Thymus (tissue), 11 donors: ENCODE data around the gene SLC17A9. TPM values are rescaled to one million over a fixed set of nuclear protein-coding genes. Genes with fewer than 3 reads are reported as not detected.
"Not testable (repeated sequence)": the region's sequence is repeated elsewhere in the genome, so short reads cannot be mapped to it uniquely, and the experiment has no call there.

Source experiments
- DNase-seq, 9 donors: peaks; one replicate each; pipeline ENCODE4 v3.0.0-alpha.2; 2013; ENCODE audit warnings: low spot score in 9 of 9, low read depth in 6 of 9, missing footprints in 1 of 9
- H3K27ac ChIP-seq, 2 donors: one replicate each; pipeline ENCODE4 v1.5.1; 2013; ENCODE audit warnings: control low read depth in 1 of 2, low read depth in 1 of 2, low read length in 1 of 2, mild to moderate bottlenecking in 1 of 2, moderate library complexity in 1 of 2
- H3K27me3 ChIP-seq, 2 donors: one replicate each; pipeline ENCODE4 v1.5.1; 2013; ENCODE audit warnings: low read length in 1 of 2; ENCODE audit not compliant: control insufficient read depth in 2 of 2, insufficient read depth in 1 of 2
- H3K36me3 ChIP-seq, 2 donors: one replicate each; pipeline ENCODE4 v1.5.1; 2013; ENCODE audit warnings: low read length in 1 of 2, mild to moderate bottlenecking in 1 of 2, moderate library complexity in 1 of 2; ENCODE audit not compliant: control insufficient read depth in 2 of 2, insufficient read depth in 2 of 2
- H3K4me1 ChIP-seq, 2 donors: one replicate each; pipeline ENCODE4 v1.5.1; 2013; ENCODE audit warnings: low read length in 2 of 2; ENCODE audit not compliant: control insufficient read depth in 2 of 2, insufficient read depth in 2 of 2
- H3K4me3 ChIP-seq, 2 donors: one replicate each; pipeline ENCODE4 v1.5.1; 2013; ENCODE audit warnings: low read length in 2 of 2, control low read depth in 1 of 2, mild to moderate bottlenecking in 1 of 2
- H3K9me3 ChIP-seq, 2 donors: one replicate each; pipeline ENCODE4 v1.5.1; 2013; ENCODE audit warnings: low read length in 1 of 2, mild to moderate bottlenecking in 1 of 2; ENCODE audit not compliant: control insufficient read depth in 2 of 2, insufficient read depth in 1 of 2
- WGBS: extraction: QIAGEN DNeasy Blood & Tissue Kit; methylation state at CpG from one replicate; pipeline ENCODE4 v1.1.7; 2013; 5-methylcytosine and 5-hydroxymethylcytosine counted together
- polyA plus RNA-seq: library from polyadenylated mRNA; stranded (reverse); fragments of 200-250 nt; gene quantifications from one replicate; pipeline ENCODE4 v1.2.3, GENCODE V29; 2013
- total RNA-seq: library from RNA; stranded (reverse); fragments of 120-200 nt; gene quantifications from one replicate; pipeline ENCODE4 v1.2.4, GENCODE V29; 2013
- donor health status: healthy.

SLC17A9 gene
- total and polyA plus RNA-seq, 2 donors: 1.2 to 10.0 TPM

GRCh38 chr20:62958388-62959100 lies 6.0 kb downstream of the SLC17A9 start:
- Histone ChIP-seq H3K9me3 (peaks cover 0 to 6% of the 10 kb centered on the region in 2 donors), H3K36me3 (no peaks in the 10 kb centered on the region), H3K4me1 (peaks cover 31 to 50% of the 10 kb centered on the region in 2 donors), H3K27ac (peak overlapping the region; percentile 46 to 69), H3K27me3 (no peaks in the 10 kb centered on the region), H3K4me3 (no peak overlapping the region)
- 77% methylated on average over 10 of the region's 10 CpGs for WGBS
- DNase-seq: no peak

DNA sequence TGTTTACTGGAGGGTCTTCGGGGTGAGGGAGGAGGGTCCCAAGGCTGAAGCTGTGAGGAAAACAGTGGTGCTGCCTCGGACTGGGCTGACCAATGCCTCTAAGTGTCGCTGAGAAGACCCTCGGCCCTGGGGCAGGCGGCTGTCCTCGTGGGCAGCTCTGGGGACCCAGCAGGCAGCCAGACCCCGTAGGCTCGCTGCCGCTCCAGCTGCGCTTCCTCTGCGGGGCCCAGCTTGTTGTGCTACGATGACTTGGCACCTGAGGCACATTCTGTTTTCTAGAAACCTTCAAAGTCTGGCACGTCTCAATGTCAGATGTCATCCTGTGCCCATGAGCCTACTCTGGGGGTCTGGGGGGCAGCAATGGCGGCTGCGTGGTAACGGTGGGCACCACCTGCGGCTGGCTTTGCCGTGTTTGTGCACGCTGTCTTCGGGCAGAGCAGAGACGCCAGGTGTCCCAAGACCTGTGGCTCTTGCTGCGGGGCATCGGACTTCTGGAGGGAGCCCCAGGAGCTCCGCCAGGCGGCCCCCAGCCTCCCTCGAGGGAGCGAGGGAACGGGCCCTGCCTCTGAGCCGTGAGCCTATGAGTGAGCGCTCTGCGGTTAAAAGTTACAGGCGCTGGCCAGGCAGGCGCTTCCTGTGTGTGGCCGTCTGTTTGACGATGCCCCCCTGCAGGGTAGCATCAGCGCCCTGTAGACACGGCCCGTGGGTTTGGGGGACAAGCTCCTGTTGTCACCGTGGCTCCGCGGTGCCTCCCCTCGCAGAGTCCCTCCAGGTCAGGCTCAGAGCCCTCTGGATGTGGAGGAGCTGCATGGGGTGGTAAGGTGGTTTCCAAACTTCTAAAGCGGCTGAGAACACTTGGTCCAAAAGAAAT lies 6.8 kb downstream of the SLC17A9 start:
- 28% methylated on average over 43 of the region's 43 CpGs for WGBS
- peaks cover 26 to 42% of the 10 kb centered on the region in 2 donors for H3K4me1 ChIP-seq
- no peak overlapping the region for H3K4me3 ChIP-seq
- H3K36me3 ChIP-seq: no peaks in the 10 kb centered on the region
- H3K27ac ChIP-seq: peak overlapping the region; percentile 46 to 69
- H3K9me3 ChIP-seq: peaks cover 0 to 6% of the 10 kb centered on the region in 2 donors
- H3K27me3 ChIP-seq: no peaks in the 10 kb centered on the region
- DNase-seq: peak in 3 of 9 donors; percentile 52 to 89 (median 67)

DNA sequence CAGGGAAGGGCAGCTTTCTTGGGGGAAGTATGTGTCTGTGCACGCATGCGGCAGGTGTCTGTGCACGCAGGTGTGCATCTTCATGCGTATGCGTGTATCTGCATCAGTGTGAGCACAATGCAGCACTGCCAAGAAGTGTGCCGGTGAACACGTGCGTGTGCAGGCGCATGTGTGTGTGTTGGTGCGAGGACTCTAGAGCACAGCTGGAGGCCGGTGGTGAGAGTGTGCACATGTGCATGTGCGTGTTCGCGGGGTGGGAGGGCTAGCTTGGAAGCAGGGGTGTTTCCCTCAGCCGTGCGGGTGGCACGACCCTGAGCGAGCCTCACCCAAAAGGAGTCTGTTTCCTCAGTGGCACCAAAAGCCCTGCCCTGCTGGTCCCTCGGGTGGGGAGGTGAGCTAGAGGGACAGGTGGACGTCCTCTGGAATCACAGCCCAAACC lies 7.5 kb downstream of the SLC17A9 start:
- no peak overlapping the region for H3K27ac ChIP-seq
- no peak overlapping the region for H3K4me3 ChIP-seq
- H3K4me1 ChIP-seq: peaks cover 19 to 35% of the 10 kb centered on the region in 2 donors
- H3K27me3 ChIP-seq: no peaks in the 10 kb centered on the region
- peaks cover 0 to 6% of the 10 kb centered on the region in 2 donors for H3K9me3 ChIP-seq
- no peaks in the 10 kb centered on the region for H3K36me3 ChIP-seq
- WGBS: 85% methylated on average over 20 of the region's 20 CpGs
- DNase-seq: no peak

DNA sequence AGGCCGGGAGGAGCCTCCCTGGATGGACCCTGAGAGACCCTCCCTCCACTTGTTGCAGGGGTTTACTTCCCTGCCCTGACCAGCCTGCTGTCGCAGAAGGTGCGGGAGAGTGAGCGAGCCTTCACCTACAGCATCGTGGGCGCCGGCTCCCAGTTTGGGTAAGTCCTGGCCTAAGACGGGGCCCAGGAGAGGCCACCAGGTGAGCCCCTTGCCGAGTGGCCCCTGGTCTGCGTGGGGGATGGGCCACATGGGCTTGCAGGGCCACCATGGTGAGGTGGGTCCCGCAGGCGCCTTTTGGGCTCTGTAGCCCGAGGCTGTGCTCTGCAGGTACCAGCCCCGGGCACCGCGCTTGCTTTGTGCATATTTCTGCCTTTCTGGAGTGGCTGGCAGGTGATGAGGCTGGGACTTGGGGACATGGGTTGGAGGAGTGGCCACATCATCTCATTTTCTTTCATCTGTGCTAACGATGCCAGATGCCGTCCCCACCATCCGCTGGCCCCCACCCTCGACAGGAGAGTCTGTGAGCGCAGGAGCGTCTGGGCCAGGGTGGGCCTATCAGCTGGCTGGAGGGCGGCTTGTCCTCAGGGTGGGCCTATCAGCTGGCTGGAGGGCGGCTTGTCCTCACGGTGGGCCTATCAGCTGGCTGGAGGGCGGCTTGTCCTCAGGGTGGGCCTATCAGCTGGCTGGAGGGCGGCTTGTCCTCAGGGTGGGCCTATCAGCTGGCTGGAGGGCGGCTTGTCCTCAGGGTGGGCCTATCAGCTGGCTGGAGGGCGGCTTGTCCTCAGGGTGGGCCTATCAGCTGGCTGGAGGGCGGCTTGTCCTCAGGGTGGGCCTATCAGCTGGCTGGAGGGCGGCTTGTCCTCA lies 8.2 kb downstream of the SLC17A9 start:
- not testable (repeated sequence) for H3K27ac ChIP-seq, H3K9me3 ChIP-seq, H3K27me3 ChIP-seq, H3K36me3 ChIP-seq, DNase-seq, H3K4me3 ChIP-seq
- peaks cover 19 to 28% of the 10 kb centered on the region in 2 donors for H3K4me1 ChIP-seq
- WGBS: 94% methylated on average over 24 of the region's 31 CpGs

- no peak overlapping the region for H3K4me3 ChIP-seq
- H3K4me1 ChIP-seq: peaks cover 19 to 26% of the 10 kb centered on the region in 2 donors
- H3K27me3 ChIP-seq: no peaks in the 10 kb centered on the region
- DNase-seq: no peak
- no peaks in the 10 kb centered on the region for H3K36me3 ChIP-seq
- no peak overlapping the region for H3K27ac ChIP-seq
- H3K9me3 ChIP-seq: peaks cover 0 to 6% of the 10 kb centered on the region in 2 donors
- WGBS: 92% methylated on average over 19 of the region's 19 CpGs
These were observed 8.8 kb downstream of the SLC17A9 start for GRCh38 chr20:62961310-62961783.

- Histone ChIP-seq H3K27me3 (no peaks in the 10 kb centered on the region), H3K4me3 (no peak overlapping the region), H3K4me1 (peaks cover 19 to 26% of the 10 kb centered on the region in 2 donors), H3K36me3 (no peaks in the 10 kb centered on the region), H3K27ac (no peak overlapping the region), H3K9me3 (peaks cover 0 to 6% of the 10 kb centered on the region in 2 donors)
- DNase-seq: no peak
- 94% methylated on average over 8 of the region's 8 CpGs for WGBS
These were observed 9.3 kb downstream of the SLC17A9 start for GRCh38 chr20:62961799-62962198.

- peaks cover 19 to 26% of the 10 kb centered on the region in 2 donors for H3K4me1 ChIP-seq
- WGBS: 97% methylated on average over 30 of the region's 30 CpGs
- no peak overlapping the region for H3K27ac ChIP-seq
- H3K9me3 ChIP-seq: peaks cover 0 to 5% of the 10 kb centered on the region in 2 donors
- H3K36me3 ChIP-seq: no peaks in the 10 kb centered on the region
- no peaks in the 10 kb centered on the region for H3K27me3 ChIP-seq
- H3K4me3 ChIP-seq: no peak overlapping the region
- no peak for DNase-seq
These were observed 9.8 kb downstream of the SLC17A9 start for GRCh38 chr20:62962221-62962879.

DNA sequence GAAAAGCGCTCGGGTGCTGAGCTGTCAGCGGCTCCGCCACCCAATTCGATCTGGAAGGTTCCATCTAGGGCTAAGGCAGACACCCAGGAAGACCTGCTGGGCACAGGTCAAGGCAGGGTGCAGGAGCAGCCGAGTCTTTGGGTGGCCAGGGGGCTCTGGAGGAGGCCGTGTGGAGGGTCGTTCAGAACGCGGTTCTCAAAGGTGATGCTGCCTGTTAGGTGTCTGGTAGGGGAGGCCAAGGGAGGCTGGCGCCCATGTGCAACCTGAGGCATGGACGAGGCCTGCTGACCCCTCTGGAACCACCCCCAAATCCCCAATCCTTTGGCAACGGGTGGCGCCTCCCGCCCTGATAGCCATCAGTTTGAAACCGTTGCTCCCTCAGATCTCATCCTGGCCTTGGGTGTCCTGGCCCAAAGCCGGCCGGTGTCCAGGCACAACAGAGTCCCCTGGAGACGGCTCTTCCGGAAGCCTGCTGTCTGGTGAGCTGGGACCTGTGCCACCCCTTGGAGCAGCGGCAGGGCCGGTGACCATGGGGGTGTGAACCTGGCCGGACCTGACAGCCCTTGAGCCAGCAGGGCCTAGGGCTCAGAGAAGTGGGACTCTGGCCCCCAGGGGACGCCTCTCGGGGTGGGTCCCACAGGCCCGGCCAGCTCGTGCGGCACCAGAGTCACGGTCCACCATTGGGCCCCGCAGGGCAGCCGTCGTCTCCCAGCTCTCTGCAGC lies 10.5 kb downstream of the SLC17A9 start:
- no peaks in the 10 kb centered on the region for H3K9me3 ChIP-seq
- H3K36me3 ChIP-seq: no peaks in the 10 kb centered on the region
- no peaks in the 10 kb centered on the region for H3K27me3 ChIP-seq
- peaks cover 18 to 25% of the 10 kb centered on the region in 2 donors for H3K4me1 ChIP-seq
- DNase-seq: no peak
- 95% methylated on average over 32 of the region's 32 CpGs for WGBS
- H3K27ac ChIP-seq: no peak overlapping the region
- no peak overlapping the region for H3K4me3 ChIP-seq
